Measurements from ENCODE around the gene NAT8.
"Not testable (repeated sequence)": the region's sequence is repeated elsewhere in the genome, so short reads cannot be mapped to it uniquely, and the experiment has no call there.

Gene NAT8

GRCh38 chr2:73636977-73637376 is 5.2 kb downstream of the NAT8 start:
- not testable (repeated sequence) for DNase-seq (ENCODE audit: low read depth)

DNA sequence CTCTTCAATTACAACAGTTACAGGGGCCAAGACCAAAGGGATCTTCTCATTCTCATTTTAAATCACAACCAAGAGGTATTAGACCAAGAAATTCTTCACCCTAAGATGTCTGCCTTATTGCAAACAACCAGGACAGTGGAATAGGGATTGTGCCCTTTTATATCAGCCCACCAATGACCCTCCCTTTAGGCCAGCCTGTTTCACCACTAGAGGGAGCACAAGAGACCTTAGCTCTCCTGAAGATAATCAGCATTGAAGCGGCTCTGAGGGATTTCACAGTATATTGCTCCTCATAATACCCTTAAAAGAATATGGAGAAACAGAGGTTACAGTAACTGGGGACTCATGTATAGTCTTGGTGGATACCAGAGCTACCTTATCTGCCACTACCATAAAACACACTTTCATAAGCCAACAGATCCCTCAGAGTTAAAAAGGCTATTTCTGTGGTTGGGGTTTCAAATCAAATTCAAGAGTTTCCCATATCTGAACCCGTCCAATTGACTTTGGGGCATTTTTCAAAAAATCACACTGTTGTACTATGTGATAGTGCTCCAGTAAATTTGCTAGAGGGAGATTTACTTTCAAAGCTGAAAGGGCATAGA is 11.5 kb downstream of the NAT8 start:
- DNase-seq (ENCODE audit: low read depth): not testable (repeated sequence)

DNA sequence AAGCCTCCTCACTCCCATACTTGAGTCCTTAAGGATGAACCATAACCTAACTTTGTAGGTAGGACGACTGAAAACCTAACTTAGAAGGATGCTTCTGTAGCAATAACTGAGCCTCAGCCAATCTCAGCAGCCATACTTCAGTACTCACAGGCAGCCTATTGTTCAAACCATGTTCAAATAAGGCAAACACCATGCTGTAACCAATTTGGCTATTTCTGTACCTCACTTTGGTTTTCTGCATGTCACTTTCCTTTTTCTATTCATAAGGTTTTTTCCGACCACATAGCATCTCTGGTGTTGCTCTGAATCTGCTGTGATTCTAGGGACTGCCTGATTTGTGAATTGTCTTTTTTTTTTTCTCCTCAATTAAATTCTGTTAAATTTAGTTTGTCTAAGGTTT is 13.7 kb downstream of the NAT8 start:
- not testable (repeated sequence) for DNase-seq (ENCODE audit: low read depth)

GRCh38 chr2:73626237-73626636 is 16.0 kb downstream of the NAT8 start:
- not testable (repeated sequence) for DNase-seq (ENCODE audit: low read depth)

DNA sequence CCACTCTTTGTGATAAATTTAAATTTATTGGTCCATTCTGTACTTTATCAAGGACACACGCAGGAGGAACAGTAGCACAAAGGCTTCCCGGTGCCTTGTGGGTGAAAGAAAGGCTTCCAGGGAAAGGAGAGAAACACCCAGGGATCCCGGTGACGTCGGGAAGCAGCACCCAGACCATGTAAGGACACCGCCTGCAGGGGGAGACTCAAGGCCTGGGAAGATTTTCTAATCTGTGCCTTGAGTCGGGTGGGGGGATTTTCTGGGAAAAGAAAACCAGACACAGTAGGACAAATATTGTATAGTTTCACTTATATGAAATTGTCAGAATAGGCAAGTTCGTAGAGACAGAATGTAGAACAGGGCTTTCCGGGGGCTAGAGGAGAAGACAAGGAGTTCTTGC is 17.6 kb downstream of the NAT8 start:
- not testable (repeated sequence) for DNase-seq (ENCODE audit: low read depth)

DNA sequence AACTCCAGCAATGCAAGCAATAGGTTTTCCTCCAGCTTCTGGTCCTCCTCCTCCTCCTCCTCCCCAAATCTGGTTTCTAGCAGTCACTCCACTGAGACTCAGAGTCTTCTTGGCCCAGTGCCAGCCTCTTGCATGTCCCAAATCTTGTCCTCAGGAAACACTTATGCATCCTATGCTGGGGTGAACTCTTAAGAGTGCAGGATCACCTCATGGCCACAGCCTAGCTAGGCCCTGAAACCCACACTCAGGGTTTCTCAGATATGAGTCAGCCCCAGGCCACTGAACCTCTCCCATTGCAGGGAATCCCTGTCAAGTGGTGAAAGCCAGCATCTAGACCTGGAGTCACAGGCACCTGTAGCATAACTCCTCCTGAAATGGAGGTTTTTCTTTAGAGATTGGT is 18.2 kb downstream of the NAT8 start:
- DNase-seq (ENCODE audit: low read depth): not testable (repeated sequence)

DNA sequence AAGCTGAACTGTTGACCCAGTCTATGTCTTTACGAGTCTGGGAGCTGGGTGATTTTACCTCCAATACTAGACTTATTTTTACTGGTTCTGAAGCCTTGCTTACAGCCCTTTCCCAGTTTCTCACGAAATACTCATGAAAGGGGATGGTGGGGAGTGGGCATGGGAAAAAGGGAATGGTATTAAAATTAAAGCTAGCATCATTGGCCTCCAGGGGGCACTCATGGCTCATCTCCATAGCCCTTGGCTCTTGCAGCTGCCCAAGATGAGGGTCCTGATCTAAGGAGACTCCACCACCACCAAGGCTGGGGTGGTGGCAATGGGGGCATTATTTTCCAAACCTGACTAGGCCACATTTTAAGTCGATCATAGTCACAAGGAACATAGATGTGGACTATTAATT is 22.3 kb downstream of the NAT8 start:
- not testable (repeated sequence) for DNase-seq (ENCODE audit: low read depth)

GRCh38 chr2:73614997-73615396 is 27.2 kb downstream of the NAT8 start:
- no peak for DNase-seq (ENCODE audit: low read depth)

DNA sequence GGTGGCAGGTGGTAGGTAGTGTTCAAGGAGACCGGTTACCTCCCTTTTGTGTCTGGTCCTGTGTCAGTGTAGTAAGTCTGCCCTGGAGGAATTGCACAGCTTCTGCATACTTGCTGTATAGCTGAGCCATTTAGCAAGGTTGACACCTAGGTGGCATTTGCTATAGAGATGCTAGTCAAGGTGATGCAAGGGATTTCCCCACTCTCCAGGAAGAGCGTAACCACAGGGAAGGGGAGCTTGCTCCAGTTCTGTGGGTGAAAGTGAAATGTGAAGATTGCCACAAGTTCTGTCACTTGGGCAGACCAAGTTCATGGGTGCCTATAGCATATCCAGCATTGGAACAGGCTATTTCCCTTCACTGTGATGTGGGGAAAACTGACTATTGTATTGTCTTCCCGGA is 28.1 kb downstream of the NAT8 start:
- DNase-seq (ENCODE audit: low read depth): no peak

DNA sequence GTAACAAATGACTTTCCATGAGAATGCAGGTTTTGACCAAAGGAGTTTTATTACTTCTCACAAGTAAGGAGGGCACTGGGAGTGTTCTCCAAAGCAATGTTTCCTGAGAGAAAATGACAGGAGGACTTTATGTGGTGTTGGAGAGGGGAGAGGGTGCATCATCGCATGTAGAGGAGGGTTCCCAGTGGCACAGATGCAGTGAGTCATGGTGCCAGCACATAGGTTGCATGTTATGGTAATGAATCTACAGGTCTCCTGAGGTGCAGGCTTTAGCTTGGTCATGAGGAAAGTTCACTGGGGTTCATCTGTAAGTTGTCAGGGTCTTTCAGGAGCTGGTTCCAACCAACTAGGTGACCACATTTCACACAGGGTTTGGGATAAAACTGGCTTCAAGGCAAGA is 30.4 kb downstream of the NAT8 start:
- DNase-seq (ENCODE audit: low read depth): no peak

- no peak for DNase-seq (ENCODE audit: low read depth)
These were observed 31.0 kb downstream of the NAT8 start for GRCh38 chr2:73611193-73611592.

GRCh38 chr2:73610111-73610510 is 32.1 kb downstream of the NAT8 start:
- no peak for DNase-seq (ENCODE audit: low read depth)

GRCh38 chr2:73604589-73604988 is 37.6 kb downstream of the NAT8 start:
- DNase-seq (ENCODE audit: low read depth): not testable (repeated sequence)

DNA sequence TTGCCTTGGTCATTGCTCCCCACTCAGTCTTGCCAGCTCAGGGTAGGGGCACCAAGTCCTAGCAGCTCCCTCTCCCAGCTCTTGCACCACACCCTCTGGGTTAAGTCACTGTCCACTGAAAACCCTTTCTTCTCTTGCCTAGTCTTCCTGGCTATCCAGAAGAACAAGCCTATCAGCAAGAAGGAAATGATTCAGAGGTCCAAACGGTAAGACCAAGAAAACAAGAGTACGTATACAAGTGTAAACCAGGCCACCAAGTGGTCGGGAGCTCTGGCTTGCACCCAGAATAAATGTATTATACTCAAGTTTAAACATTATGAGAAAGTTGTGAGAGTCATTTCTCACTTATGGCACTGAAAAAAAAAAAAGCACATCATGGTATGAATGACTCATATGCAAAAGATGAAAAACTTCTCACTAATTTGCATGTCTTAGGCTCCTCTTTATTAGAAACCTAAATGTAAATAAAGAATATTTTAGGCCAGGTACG is 39.1 kb downstream of the NAT8 start:
- DNase-seq (ENCODE audit: low read depth): not testable (repeated sequence)

GRCh38 chr2:73601780-73602179 is 40.4 kb downstream of the NAT8 start:
- DNase-seq (ENCODE audit: low read depth): no peak

- no peak for DNase-seq (ENCODE audit: low read depth)
These were observed 48.0 kb downstream of the NAT8 start for GRCh38 chr2:73594251-73594650.

- no peak for DNase-seq (ENCODE audit: low read depth)
These were observed 48.5 kb downstream of the NAT8 start for GRCh38 chr2:73593680-73594079.

Measured in stimulated activated CD8-positive, alpha-beta memory T cell treated with anti-CD3 and anti-CD28 coated beads, Interleukin-15, amount 100 ng/mL, for 24 hours (primary cell).